ENCODE data around the gene RAB40C. TPM values are rescaled to one million over a fixed set of nuclear protein-coding genes. Genes with fewer than 3 reads are reported as not detected.

Gene RAB40C
- total RNA-seq, 1 donor from 2014 or later: 31.6 TPM

DNA sequence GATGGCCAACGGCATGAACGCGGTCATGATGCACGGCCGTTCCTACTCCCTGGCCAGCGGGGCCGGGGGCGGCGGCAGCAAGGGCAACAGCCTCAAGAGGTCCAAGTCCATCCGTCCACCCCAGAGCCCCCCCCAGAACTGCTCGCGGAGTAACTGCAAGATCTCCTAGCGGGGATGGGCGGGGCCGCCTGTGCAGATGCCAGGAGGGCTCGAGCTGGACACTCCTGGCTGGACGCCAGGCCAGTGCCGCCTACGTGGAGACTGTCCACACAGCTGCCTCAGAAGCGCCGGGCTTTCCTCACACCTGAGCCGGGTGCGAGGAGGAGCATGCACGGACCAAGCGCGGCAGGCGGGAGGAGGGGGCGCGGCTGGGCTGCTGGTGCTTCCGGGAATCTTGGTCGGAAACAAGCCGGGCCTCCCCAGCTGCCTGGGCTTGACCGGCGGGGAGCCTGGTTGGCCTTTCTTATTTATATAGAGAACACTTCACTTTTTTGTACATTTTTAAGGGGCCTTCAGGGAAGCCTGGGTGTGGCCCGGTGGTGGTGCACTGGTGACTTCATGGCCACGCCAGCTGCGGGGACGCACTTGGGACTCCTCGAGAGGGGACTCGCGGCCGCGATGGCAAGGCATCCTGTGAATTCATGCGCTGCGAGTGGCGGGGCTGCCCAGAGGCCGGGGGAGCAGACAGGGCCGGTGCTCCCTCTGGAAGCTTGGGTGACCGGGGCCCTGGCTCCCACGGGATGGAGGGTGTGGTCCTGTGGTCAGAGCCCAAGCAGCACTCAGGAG, 37.8 kb downstream of the RAB40C start:
- H3K27me3 Mint-ChIP-seq (ENCODE audit: low read depth): peaks cover 2% of the 10 kb centered on the region
- H3K9me3 Mint-ChIP-seq: no peaks in the 10 kb centered on the region
- peaks cover 3% of the 10 kb centered on the region for H3K36me3 Mint-ChIP-seq (ENCODE audit: low read depth)
- TF ChIP-seq, protein P1, sequence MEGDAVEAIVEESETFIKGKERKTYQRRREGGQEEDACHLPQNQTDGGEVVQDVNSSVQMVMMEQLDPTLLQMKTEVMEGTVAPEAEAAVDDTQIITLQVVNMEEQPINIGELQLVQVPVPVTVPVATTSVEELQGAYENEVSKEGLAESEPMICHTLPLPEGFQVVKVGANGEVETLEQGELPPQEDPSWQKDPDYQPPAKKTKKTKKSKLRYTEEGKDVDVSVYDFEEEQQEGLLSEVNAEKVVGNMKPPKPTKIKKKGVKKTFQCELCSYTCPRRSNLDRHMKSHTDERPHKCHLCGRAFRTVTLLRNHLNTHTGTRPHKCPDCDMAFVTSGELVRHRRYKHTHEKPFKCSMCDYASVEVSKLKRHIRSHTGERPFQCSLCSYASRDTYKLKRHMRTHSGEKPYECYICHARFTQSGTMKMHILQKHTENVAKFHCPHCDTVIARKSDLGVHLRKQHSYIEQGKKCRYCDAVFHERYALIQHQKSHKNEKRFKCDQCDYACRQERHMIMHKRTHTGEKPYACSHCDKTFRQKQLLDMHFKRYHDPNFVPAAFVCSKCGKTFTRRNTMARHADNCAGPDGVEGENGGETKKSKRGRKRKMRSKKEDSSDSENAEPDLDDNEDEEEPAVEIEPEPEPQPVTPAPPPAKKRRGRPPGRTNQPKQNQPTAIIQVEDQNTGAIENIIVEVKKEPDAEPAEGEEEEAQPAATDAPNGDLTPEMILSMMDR (conservative IDR thresholded peaks at IDR 0.05): no peak
- no peak overlapping the region for H3K27ac Mint-ChIP-seq (ENCODE audit: unreplicated experiment)
- no peak for DNase-seq (ENCODE audit: low read depth, low spot score)
- H3K4me1 Mint-ChIP-seq: peaks cover 22% of the 10 kb centered on the region
- no peak overlapping the region for H3K4me3 Mint-ChIP-seq

DNA sequence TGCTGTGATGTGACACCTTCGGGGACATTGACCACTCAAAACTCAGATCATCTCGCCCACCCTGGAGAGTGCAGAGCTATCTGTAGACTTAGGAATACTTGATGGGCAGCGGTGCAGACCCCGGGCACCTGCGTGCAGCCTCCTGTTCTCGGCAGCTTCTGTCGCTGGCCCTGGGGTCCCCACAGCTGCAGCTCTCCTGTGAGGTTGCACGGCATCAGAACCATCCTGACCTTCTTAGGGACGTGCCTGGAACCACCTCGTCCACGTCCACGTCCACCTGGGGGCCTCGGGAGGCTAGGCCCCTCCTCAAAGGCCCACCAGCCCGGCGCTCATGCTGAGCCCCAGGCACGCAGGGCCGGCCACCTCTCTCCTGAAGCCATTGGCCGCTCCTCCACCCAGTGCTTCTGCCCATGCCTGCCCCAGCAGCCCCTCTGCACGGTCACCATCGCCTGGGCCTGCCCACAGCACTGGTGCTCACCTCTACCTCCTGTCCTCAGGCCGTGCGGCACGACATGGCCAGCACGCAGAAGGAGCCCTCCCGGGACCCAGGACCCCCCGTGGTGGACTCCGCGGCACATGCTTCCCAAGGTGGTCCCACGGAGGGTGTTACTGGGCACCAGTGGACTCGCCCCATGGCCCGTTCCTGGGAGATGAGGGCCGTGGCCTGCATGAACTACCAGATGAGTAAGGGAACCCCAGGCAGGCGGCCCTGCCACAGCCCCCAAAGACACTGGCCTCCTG, 38.6 kb downstream of the RAB40C start:
- TF ChIP-seq, protein P1 (conservative IDR thresholded peaks at IDR 0.05): no peak
- H3K27ac Mint-ChIP-seq (ENCODE audit: unreplicated experiment): peak overlapping the region; percentile 86
- peaks cover 22% of the 10 kb centered on the region for H3K4me1 Mint-ChIP-seq
- peaks cover 3% of the 10 kb centered on the region for H3K36me3 Mint-ChIP-seq (ENCODE audit: low read depth)
- peaks cover 2% of the 10 kb centered on the region for H3K27me3 Mint-ChIP-seq (ENCODE audit: low read depth)
- DNase-seq (ENCODE audit: low read depth, low spot score): no peak
- no peaks in the 10 kb centered on the region for H3K9me3 Mint-ChIP-seq
- peak overlapping the region; percentile 84 for H3K4me3 Mint-ChIP-seq

DNA sequence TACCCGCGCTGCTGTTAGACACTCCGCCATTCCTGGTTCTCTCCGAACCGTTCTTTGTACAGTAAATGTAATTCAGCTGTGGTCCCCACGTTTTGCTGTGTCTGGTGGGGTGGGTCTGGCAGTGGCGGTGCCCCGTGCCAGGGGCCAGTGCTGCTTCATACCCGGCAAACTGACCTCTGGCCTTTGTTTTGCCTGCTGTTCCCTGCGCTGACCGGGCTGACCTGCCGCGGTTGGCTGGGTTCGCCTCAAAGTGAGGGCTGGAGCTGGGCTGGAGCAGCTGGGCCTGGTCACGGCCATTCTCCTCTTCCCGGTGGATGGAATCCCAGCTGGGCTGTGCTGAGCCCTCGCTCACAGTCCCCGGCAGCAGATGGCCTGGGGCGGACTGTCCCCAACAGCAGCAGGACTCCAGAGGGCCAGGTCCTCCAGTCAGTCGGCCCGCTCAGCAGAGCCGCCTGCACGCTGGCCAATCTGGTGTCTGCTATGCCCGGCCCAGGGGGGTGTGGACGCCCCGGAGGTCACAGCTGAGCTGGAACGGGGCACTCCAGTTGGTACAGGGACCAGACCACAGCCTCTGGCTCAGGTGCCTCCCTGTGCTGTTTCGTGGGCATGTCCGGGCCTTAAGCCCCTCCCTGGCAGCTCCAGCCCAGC, 39.4 kb downstream of the RAB40C start:
- TF ChIP-seq, protein P1 (conservative IDR thresholded peaks at IDR 0.05): no peak
- Mint-ChIP-seq H3K36me3 (ENCODE audit: low read depth) (peaks cover 3% of the 10 kb centered on the region), H3K4me3 (peak overlapping the region; percentile 84), H3K27me3 (ENCODE audit: low read depth) (peaks cover 2% of the 10 kb centered on the region), H3K4me1 (peaks cover 16% of the 10 kb centered on the region), H3K9me3 (no peaks in the 10 kb centered on the region), H3K27ac (ENCODE audit: unreplicated experiment) (peak overlapping the region; percentile 86)
- peak; percentile 58 for DNase-seq (ENCODE audit: low read depth, low spot score)

DNA sequence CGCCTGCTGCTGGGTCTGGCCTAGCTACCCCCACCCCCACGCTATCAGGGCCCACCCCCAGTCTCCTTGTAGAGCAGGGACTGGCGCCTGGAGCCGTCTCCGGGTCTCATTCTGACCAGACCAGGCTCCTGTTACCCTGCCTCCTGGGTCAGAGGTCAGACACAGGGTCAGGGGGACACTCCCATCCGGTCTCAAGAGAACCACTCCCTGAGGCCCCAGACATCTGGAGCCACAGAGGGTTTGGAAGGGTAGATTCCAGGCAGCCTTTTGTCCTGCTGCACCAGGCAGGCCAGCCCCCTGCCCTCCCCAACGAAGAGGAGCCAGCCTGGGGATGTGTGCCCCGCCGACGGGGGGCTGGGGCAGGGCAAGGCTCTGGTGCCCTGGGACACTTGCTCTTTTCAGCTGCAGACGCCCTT, 40.0 kb downstream of the RAB40C start:
- peak overlapping the region; percentile 75 for H3K27ac Mint-ChIP-seq (ENCODE audit: unreplicated experiment)
- H3K4me1 Mint-ChIP-seq: peaks cover 16% of the 10 kb centered on the region
- peak overlapping the region; percentile 84 for H3K4me3 Mint-ChIP-seq

DNA sequence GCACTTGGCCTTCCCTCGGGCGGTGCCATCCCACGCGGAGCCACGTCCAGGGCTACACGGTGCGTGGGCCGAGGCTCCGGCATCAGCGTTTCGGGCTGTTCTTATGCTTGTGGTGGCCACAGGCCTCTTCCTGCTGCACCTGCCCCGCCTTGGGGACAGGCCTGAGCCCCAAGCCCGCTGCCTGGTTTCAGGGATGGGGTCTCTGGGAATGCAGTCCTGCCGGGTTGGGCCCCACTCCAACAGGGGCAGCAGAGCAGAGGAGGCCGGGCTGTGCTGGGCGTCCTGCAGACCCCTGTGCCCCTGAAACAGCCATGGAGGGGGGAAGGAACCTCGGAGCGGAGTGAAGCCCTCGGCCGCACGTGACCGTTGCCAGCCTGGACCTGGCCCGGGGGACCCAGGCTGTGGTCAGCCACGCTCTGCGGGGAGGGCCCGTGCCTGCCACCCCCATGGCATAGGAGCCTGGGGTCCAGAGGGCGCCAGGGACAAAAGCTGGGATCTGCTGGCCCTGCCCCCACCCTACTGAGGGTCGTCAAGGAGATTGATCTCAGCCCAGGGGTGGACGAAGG, 40.5 kb downstream of the RAB40C start:
- peak; percentile 53 for DNase-seq (ENCODE audit: low read depth, low spot score)
- H3K4me3 Mint-ChIP-seq: peak overlapping the region; percentile 84
- H3K4me1 Mint-ChIP-seq: peaks cover 16% of the 10 kb centered on the region
- TF ChIP-seq, protein P1 (conservative IDR thresholded peaks at IDR 0.05): no peak
- no peaks in the 10 kb centered on the region for H3K9me3 Mint-ChIP-seq
- H3K27ac Mint-ChIP-seq (ENCODE audit: unreplicated experiment): no peak overlapping the region
- peaks cover 2% of the 10 kb centered on the region for H3K27me3 Mint-ChIP-seq (ENCODE audit: low read depth)
- peaks cover 3% of the 10 kb centered on the region for H3K36me3 Mint-ChIP-seq (ENCODE audit: low read depth)

More for the DNA sequence above, 40.0 kb downstream of the RAB40C start:
- peaks cover 2% of the 10 kb centered on the region for H3K27me3 Mint-ChIP-seq (ENCODE audit: low read depth)
- peaks cover 3% of the 10 kb centered on the region for H3K36me3 Mint-ChIP-seq (ENCODE audit: low read depth)
- peak; percentile 65 for DNase-seq (ENCODE audit: low read depth, low spot score)
- no peaks in the 10 kb centered on the region for H3K9me3 Mint-ChIP-seq
- TF ChIP-seq, protein P1 (conservative IDR thresholded peaks at IDR 0.05): no peak
